ENCODE results near the gene SRMS. TPM values are rescaled to one million over a fixed set of nuclear protein-coding genes. Genes with fewer than 3 reads are reported as not detected.
A peak's percentile ranks its signal among the peaks of the same experiment; 100 is the strongest.

SRMS gene
- total and polyA plus RNA-seq, 4 donors: not detected

DNA sequence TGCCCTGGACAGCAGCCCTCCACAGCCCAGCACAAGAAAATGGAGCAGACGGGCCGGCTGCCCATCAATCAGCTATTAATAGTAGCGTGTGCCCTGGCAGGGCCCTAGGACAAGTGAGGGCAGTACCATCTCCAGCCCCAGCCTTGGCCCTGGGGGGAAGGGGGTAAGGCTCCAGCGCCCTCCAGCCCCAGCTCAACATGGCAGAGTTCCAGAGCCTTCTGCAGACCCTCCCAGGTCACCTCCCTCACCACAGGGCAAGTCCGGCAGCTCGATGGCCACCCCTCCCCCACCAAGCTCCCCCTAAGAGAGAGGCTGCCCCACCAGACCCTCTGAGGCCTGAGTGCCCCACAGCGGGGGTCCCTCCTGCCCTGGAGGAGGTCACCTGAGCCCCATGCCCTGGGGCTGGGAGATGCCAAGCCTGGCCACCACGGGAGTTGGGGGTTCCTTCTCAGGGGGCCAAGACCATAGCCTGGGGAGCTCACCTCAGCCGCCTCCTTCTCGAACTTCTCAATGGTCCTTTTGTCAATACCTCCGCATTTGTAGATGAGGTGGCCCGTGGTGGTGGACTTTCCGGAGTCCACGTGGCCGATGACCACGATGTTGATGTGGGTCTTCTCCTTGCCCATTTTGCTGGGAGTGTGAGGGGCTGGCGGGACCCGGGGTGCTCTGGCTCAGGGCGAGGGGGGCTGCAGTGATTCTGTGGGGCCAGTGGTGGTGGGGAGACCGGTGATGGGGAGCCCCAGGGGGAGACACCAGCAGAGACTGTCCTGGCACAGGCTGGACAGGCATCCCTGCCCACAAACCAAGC lies 50.2 kb downstream of the SRMS start (continued):
- TF ChIP-seq, protein P1, sequence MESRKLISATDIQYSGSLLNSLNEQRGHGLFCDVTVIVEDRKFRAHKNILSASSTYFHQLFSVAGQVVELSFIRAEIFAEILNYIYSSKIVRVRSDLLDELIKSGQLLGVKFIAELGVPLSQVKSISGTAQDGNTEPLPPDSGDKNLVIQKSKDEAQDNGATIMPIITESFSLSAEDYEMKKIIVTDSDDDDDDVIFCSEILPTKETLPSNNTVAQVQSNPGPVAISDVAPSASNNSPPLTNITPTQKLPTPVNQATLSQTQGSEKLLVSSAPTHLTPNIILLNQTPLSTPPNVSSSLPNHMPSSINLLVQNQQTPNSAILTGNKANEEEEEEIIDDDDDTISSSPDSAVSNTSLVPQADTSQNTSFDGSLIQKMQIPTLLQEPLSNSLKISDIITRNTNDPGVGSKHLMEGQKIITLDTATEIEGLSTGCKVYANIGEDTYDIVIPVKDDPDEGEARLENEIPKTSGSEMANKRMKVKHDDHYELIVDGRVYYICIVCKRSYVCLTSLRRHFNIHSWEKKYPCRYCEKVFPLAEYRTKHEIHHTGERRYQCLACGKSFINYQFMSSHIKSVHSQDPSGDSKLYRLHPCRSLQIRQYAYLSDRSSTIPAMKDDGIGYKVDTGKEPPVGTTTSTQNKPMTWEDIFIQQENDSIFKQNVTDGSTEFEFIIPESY (IDR thresholded peaks at IDR 0.05): no peak
- TF ChIP-seq YY1 (IDR thresholded peaks at IDR 0.05) (no peak), GABPA (IDR thresholded peaks at IDR 0.05 in 1 of 2, conservative IDR thresholded peaks at IDR 0.05 in 1 of 2) (no peak), EGR1 (IDR thresholded peaks at IDR 0.05; ENCODE audit: low read depth in 2 of 2) (no peak)

DNA sequence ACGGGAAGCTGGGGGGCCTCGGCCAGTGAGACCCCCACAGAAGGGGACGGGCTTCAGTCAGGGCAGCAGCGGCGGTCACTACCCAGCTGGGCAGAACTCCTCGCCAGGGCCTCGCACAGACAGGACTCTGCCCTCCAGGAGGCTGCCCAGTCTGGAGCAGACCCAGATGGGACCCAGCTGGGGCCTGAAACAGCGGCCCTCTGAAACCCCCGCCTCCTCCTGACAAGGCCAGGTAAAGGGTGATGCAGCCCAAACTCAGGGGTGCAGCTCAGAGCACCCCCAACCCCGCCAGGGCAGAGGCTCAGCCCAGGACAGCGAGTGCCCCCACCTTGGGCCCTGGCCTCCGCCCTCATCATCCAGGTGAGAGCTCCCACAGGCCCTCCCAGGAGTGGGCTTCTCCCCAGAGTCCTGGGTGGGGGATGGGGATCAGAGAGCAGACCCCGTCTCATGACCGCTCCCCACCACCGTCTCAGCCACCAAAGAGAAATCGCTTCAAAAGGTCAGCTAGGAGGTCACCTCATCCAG lies 50.9 kb downstream of the SRMS start:
- Histone ChIP-seq H3K9me3 (ENCODE audit: control insufficient read depth in 4 of 4, low read length in 3 of 4) (no peaks in the 10 kb centered on the region), H3K4me1 (ENCODE audit: control insufficient read depth in 4 of 4, insufficient read depth in 4 of 4, low read length in 3 of 4) (peaks cover 3 to 15% (median 7%) of the 10 kb centered on the region in 4 donors), H3K9ac (ENCODE audit: low read depth in 1 of 2, low read length in 2 of 2) (no peak overlapping the region), H3K27ac (ENCODE audit: low read depth in 1 of 2, low read length in 2 of 2) (no peak overlapping the region), H3K27me3 (ENCODE audit: control insufficient read depth in 4 of 4, insufficient read depth in 4 of 4, low read length in 3 of 4) (peaks cover 0 to 9% (median under 1%) of the 10 kb centered on the region in 4 donors), H3K4me3 (ENCODE audit: low read depth in 1 of 3, low read length in 3 of 3) (peak overlapping the region in 2 of 3 donors; percentile 24 to 41), H3K36me3 (ENCODE audit: control insufficient read depth in 4 of 4, insufficient read depth in 3 of 4, low read depth in 1 of 4, low read length in 3 of 4) (no peaks in the 10 kb centered on the region)
- WGBS: 53% methylated on average over 16 of the region's 16 CpGs
- DNase-seq (ENCODE audit: low spot score): no peak
- TF ChIP-seq, protein P2, sequence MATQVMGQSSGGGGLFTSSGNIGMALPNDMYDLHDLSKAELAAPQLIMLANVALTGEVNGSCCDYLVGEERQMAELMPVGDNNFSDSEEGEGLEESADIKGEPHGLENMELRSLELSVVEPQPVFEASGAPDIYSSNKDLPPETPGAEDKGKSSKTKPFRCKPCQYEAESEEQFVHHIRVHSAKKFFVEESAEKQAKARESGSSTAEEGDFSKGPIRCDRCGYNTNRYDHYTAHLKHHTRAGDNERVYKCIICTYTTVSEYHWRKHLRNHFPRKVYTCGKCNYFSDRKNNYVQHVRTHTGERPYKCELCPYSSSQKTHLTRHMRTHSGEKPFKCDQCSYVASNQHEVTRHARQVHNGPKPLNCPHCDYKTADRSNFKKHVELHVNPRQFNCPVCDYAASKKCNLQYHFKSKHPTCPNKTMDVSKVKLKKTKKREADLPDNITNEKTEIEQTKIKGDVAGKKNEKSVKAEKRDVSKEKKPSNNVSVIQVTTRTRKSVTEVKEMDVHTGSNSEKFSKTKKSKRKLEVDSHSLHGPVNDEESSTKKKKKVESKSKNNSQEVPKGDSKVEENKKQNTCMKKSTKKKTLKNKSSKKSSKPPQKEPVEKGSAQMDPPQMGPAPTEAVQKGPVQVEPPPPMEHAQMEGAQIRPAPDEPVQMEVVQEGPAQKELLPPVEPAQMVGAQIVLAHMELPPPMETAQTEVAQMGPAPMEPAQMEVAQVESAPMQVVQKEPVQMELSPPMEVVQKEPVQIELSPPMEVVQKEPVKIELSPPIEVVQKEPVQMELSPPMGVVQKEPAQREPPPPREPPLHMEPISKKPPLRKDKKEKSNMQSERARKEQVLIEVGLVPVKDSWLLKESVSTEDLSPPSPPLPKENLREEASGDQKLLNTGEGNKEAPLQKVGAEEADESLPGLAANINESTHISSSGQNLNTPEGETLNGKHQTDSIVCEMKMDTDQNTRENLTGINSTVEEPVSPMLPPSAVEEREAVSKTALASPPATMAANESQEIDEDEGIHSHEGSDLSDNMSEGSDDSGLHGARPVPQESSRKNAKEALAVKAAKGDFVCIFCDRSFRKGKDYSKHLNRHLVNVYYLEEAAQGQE (IDR thresholded peaks at IDR 0.05): no peak
- TF ChIP-seq, protein P3, sequence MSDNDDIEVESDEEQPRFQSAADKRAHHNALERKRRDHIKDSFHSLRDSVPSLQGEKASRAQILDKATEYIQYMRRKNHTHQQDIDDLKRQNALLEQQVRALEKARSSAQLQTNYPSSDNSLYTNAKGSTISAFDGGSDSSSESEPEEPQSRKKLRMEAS (IDR thresholded peaks at IDR 0.05): no peak
- TF ChIP-seq NR2F2 (IDR thresholded peaks at IDR 0.05) (no peak), FOXA2 (IDR thresholded peaks at IDR 0.05) (no peak), EGR1 (IDR thresholded peaks at IDR 0.05; ENCODE audit: low read depth in 2 of 2) (no peak), FOXA1 (IDR thresholded peaks at IDR 0.05) (no peak), RXRA (IDR thresholded peaks at IDR 0.05) (no peak), JUND (IDR thresholded peaks at IDR 0.05) (no peak), SP1 (IDR thresholded peaks at IDR 0.05) (no peak), HNF4G (IDR thresholded peaks at IDR 0.05) (no peak), YY1 (IDR thresholded peaks at IDR 0.05) (no peak), TAF1 (conservative IDR thresholded peaks at IDR 0.05) (no peak), GABPA (IDR thresholded peaks at IDR 0.05 in 1 of 2, conservative IDR thresholded peaks at IDR 0.05 in 1 of 2) (no peak), RAD21 (IDR thresholded peaks at IDR 0.05) (no peak), HNF4A (conservative IDR thresholded peaks at IDR 0.05) (no peak)
- TF ChIP-seq, protein P4, sequence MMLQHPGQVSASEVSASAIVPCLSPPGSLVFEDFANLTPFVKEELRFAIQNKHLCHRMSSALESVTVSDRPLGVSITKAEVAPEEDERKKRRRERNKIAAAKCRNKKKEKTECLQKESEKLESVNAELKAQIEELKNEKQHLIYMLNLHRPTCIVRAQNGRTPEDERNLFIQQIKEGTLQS (IDR thresholded peaks at IDR 0.05): no peak
- TF ChIP-seq, protein P1 (IDR thresholded peaks at IDR 0.05): no peak
- TF ChIP-seq, protein P5, sequence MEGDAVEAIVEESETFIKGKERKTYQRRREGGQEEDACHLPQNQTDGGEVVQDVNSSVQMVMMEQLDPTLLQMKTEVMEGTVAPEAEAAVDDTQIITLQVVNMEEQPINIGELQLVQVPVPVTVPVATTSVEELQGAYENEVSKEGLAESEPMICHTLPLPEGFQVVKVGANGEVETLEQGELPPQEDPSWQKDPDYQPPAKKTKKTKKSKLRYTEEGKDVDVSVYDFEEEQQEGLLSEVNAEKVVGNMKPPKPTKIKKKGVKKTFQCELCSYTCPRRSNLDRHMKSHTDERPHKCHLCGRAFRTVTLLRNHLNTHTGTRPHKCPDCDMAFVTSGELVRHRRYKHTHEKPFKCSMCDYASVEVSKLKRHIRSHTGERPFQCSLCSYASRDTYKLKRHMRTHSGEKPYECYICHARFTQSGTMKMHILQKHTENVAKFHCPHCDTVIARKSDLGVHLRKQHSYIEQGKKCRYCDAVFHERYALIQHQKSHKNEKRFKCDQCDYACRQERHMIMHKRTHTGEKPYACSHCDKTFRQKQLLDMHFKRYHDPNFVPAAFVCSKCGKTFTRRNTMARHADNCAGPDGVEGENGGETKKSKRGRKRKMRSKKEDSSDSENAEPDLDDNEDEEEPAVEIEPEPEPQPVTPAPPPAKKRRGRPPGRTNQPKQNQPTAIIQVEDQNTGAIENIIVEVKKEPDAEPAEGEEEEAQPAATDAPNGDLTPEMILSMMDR (IDR thresholded peaks at IDR 0.05; ENCODE audit: low read depth, low read length, missing input control): no peak

Data from liver (tissue), 9 donors.